Lung (tissue), 12 donors: ENCODE data around the gene UBALD2. TPM values are rescaled to one million over a fixed set of nuclear protein-coding genes. Genes with fewer than 3 reads are reported as not detected.
"Not testable (repeated sequence)": the region's sequence is repeated elsewhere in the genome, so short reads cannot be mapped to it uniquely, and the experiment has no call there.

ENCODE experiments used
- ATAC-seq: fragments of 200-7000 bp; cut with Tn5 transposase; one replicate; pipeline ENCODE4 v1.9.1; 2020; ENCODE audit warnings: moderate number of reproducible peaks; ENCODE audit not compliant: insufficient read depth, low FRiP score
- DNase-seq, 3 donors: peaks; one replicate each; pipeline ENCODE4 v3.0.0-alpha.2; 2013 to 2017
- H3K27ac ChIP-seq, 2 donors: one replicate each; pipeline ENCODE4 v1.5.1; 2013; ENCODE audit warnings: mild to moderate bottlenecking in 2 of 2, moderate library complexity in 2 of 2, control low read depth in 1 of 2, inconsistent platforms in 1 of 2, low read depth in 1 of 2, low read length in 1 of 2
- H3K27me3 ChIP-seq, 3 donors: one replicate each; pipeline ENCODE4 v1.5.1; 2013; ENCODE audit warnings: low read length in 2 of 3; ENCODE audit not compliant: control insufficient read depth in 3 of 3, insufficient read depth in 3 of 3
- H3K36me3 ChIP-seq, 4 donors: one replicate each; pipeline ENCODE4 v1.5.1; 2013; ENCODE audit warnings: low read length in 4 of 4, mild to moderate bottlenecking in 1 of 4, moderate library complexity in 1 of 4; ENCODE audit not compliant: control insufficient read depth in 4 of 4, insufficient read depth in 4 of 4
- H3K4me1 ChIP-seq, 5 donors: one replicate each; pipeline ENCODE4 v1.5.1; 2013; ENCODE audit warnings: low read length in 5 of 5, mild to moderate bottlenecking in 2 of 5, moderate library complexity in 1 of 5; ENCODE audit not compliant: control insufficient read depth in 5 of 5, insufficient read depth in 5 of 5
- H3K4me3 ChIP-seq: one replicate; pipeline ENCODE4 v1.5.1; 2013; ENCODE audit warnings: mild to moderate bottlenecking, control low read depth, moderate library complexity
- H3K9ac ChIP-seq, 2 donors: one replicate each; pipeline ENCODE4 v1.5.1; 2013; ENCODE audit warnings: low read length in 2 of 2, control low read depth in 1 of 2; ENCODE audit not compliant: insufficient read depth in 1 of 2
- H3K9me3 ChIP-seq, 4 donors: one replicate each; pipeline ENCODE4 v1.5.1; 2013; ENCODE audit warnings: low read length in 3 of 4, mild to moderate bottlenecking in 1 of 4, moderate library complexity in 1 of 4; ENCODE audit not compliant: control insufficient read depth in 4 of 4, insufficient read depth in 3 of 4
- CTCF ChIP-seq: IDR thresholded peaks from 2 replicates; pipeline ENCODE4 v1.5.1; 2012; ENCODE audit warnings: mild to moderate bottlenecking; ENCODE audit errors: control extremely low read depth, extremely low read depth
- WGBS, 2 donors: extraction: QIAGEN DNeasy Blood & Tissue Kit; methylation state at CpG; one replicate each; pipeline ENCODE4 v1.1.7; 2013; 5-methylcytosine and 5-hydroxymethylcytosine counted together
- polyA plus RNA-seq, 2 donors: library from polyadenylated mRNA; stranded (reverse); fragments of 200-250 nt; gene quantifications; one replicate each; pipeline ENCODE4 v1.2.1, GENCODE V29; 2013
- total RNA-seq, 2 donors: library from RNA; depleted of rRNA in 1 of 2; stranded (reverse); fragments of >200 nt in 1 of 2; gene quantifications; one replicate each; pipeline ENCODE4 v1.2.1, GENCODE V29; 2014 to 2021
- donor health status: control.
- donor health status: control.
- donor health status: Bipolar disorder and iron deficiency.
- donor health status: healthy.
- donor health status: DM: yes; HTN: yes; CAD: no.

UBALD2 gene
- total and polyA plus RNA-seq, 4 donors = 11.6 to 64.0 (median 58.5) TPM

- H3K36me3 ChIP-seq = no peaks in the 10 kb centered on the region
- H3K4me3 ChIP-seq = no peak overlapping the region
- no peaks in the 10 kb centered on the region for H3K27me3 ChIP-seq
- no peak overlapping the region for H3K9ac ChIP-seq
- peak overlapping the region in 1 of 2 donors; percentile 90 for H3K27ac ChIP-seq
- H3K9me3 ChIP-seq = no peaks in the 10 kb centered on the region
- ATAC-seq = peak; percentile 81
- H3K4me1 ChIP-seq = peaks cover 0 to 9% (median 3%) of the 10 kb centered on the region in 5 donors
- DNase-seq = peak in 1 of 3 donors; percentile 34
- TF ChIP-seq CTCF = no peak
- 19 to 30% methylated on average over 11 of the region's 11 CpGs for WGBS, 2 donors
Measured at GRCh38 chr17:76252040-76252954, 12.9 kb upstream of the UBALD2 start.

- DNase-seq, H3K9me3 ChIP-seq, ATAC-seq, H3K4me3 ChIP-seq, H3K36me3 ChIP-seq, H3K27me3 ChIP-seq, H3K9ac ChIP-seq, H3K4me1 ChIP-seq: not testable (repeated sequence)
- H3K27ac ChIP-seq = peak overlapping the region in 1 of 2 donors; percentile 62
- 79 to 84% methylated on average over 23 of the region's 23 CpGs for WGBS, 2 donors
Measured at GRCh38 chr17:76252967-76253766, 12.0 kb upstream of the UBALD2 start.

- no peak overlapping the region for H3K27ac ChIP-seq
- 91 to 95% methylated on average over 7 of the region's 7 CpGs for WGBS, 2 donors
- no peak for ATAC-seq
- H3K9ac ChIP-seq = no peak overlapping the region
- no peak for TF ChIP-seq CTCF
- H3K4me1 ChIP-seq = peaks cover 0 to 11% (median 3%) of the 10 kb centered on the region in 5 donors
- DNase-seq = peak in 2 of 3 donors; percentile 65 to 69
- H3K27me3 ChIP-seq = no peaks in the 10 kb centered on the region
- H3K9me3 ChIP-seq = no peaks in the 10 kb centered on the region
- no peak overlapping the region for H3K4me3 ChIP-seq
- H3K36me3 ChIP-seq = no peaks in the 10 kb centered on the region
Measured at GRCh38 chr17:76253841-76254240, 11.3 kb upstream of the UBALD2 start.

- TF ChIP-seq CTCF = no peak
Measured at GRCh38 chr17:76254275-76254674, 10.9 kb upstream of the UBALD2 start.

More at GRCh38 chr17:76254275-76254674, 10.9 kb upstream of the UBALD2 start:
- 95 to 96% methylated on average over 5 of the region's 5 CpGs for WGBS, 2 donors
- no peak overlapping the region for H3K4me3 ChIP-seq
- DNase-seq (no peak), ATAC-seq (no peak)
- H3K9ac ChIP-seq = no peak overlapping the region
- H3K36me3 ChIP-seq = no peaks in the 10 kb centered on the region
- peaks cover 0 to 12% (median 3%) of the 10 kb centered on the region in 5 donors for H3K4me1 ChIP-seq
- no peaks in the 10 kb centered on the region for H3K9me3 ChIP-seq
- no peaks in the 10 kb centered on the region for H3K27me3 ChIP-seq
- no peak overlapping the region for H3K27ac ChIP-seq
